Hepatocyte (in vitro differentiated cells): Measurements from ENCODE around the gene TBC1D25. TPM values are rescaled to one million over a fixed set of nuclear protein-coding genes. Genes with fewer than 3 reads are reported as not detected.

Source experiments
- DNase-seq: peaks from one replicate; pipeline ENCODE4 v3.0.0-alpha.2; 2016; ENCODE audit warnings: low spot score
- H2AFZ ChIP-seq: fragments of 200-600 bp; sonication (generic); 2 replicates; pipeline ENCODE4 v1.6.0; 2016; ENCODE audit warnings: antibody characterized with exemption, mild to moderate bottlenecking
- H3K27ac ChIP-seq: fragments of 200-600 bp; sonication (generic); 2 replicates; pipeline ENCODE4 v1.5.1; 2016; ENCODE audit warnings: mild to moderate bottlenecking
- H3K27me3 ChIP-seq: fragments of 200-600 bp; sonication (generic); 2 replicates; pipeline ENCODE4 v1.6.1; 2016
- H3K36me3 ChIP-seq: fragments of 200-600 bp; sonication (generic); replicated peaks from 2 replicates; pipeline ENCODE4 v1.5.1; 2016; ENCODE audit warnings: low read depth; ENCODE audit not compliant: insufficient read depth
- H3K4me1 ChIP-seq: fragments of 200-600 bp; sonication (generic); 2 replicates; pipeline ENCODE4 v1.5.1; 2016; ENCODE audit warnings: mild to moderate bottlenecking, moderate library complexity; ENCODE audit not compliant: insufficient read depth
- H3K4me2 ChIP-seq: fragments of 200-600 bp; sonication (generic); 2 replicates; pipeline ENCODE4 v1.6.0; 2016
- H3K4me3 ChIP-seq: fragments of 200-600 bp; sonication (generic); 2 replicates; pipeline ENCODE4 v1.5.1; 2016; ENCODE audit warnings: mild to moderate bottlenecking
- H3K79me2 ChIP-seq: fragments of 200-600 bp; sonication (generic); 2 replicates; pipeline ENCODE4 v1.6.0; 2017; ENCODE audit warnings: mild to moderate bottlenecking
- H3K9me2 ChIP-seq: fragments of 200-600 bp; sonication (generic); replicated peaks from 2 replicates; pipeline ENCODE4 v1.6.0; 2017; ENCODE audit warnings: mild to moderate bottlenecking; ENCODE audit not compliant: insufficient read depth
- H3K9me3 ChIP-seq: fragments of 200-600 bp; sonication (generic); 2 replicates; pipeline ENCODE4 v1.5.1; 2016; ENCODE audit warnings: low read depth, mild to moderate bottlenecking
- H4K20me1 ChIP-seq: fragments of 200-600 bp; sonication (generic); 2 replicates; pipeline ENCODE4 v1.6.0; 2016; ENCODE audit warnings: mild to moderate bottlenecking; ENCODE audit not compliant: insufficient read depth, poor library complexity, severe bottlenecking
- EZH2 ChIP-seq: fragments of 200-600 bp; sonication (generic); IDR thresholded peaks from 2 replicates; pipeline ENCODE4 v1.6.1; 2016; ENCODE audit warnings: antibody characterized with exemption, mild to moderate bottlenecking, borderline replicate concordance
- EZH2phosphoT487 ChIP-seq: fragments of 200-600 bp; sonication (generic); IDR thresholded peaks from one replicate; pipeline ENCODE4 v1.6.1; 2018; ENCODE audit warnings: antibody characterized with exemption, mild to moderate bottlenecking, low read depth, moderate library complexity; ENCODE audit not compliant: unreplicated experiment, severe bottlenecking
- WGBS: methylation state at CpG from one replicate; pipeline ENCODE4 v1.1.6; 2016; ENCODE audit warnings: low lambda C conversion rate; ENCODE audit errors: missing lambda C conversion rate; 5-methylcytosine and 5-hydroxymethylcytosine counted together
- polyA plus RNA-seq: library from polyadenylated mRNA; unstranded; fragments of >200 nt; fragmentation: Nextera tagmentation; extraction: Ambion mirVana; gene quantifications from 2 replicates; pipeline ENCODE4 v1.2.1, GENCODE V29; 2016
- total RNA-seq: library from RNA; depleted of rRNA; stranded (reverse); fragments of >200 nt; gene quantifications from 2 replicates; pipeline ENCODE4 v1.2.3, GENCODE V29; 2014
- TF ChIP-seq, protein P1 (sequence below): fragments of 200-600 bp; sonication (generic); IDR thresholded peaks from 2 replicates; pipeline ENCODE4 v1.5.1; 2016; ENCODE audit warnings: antibody characterized with exemption, mild to moderate bottlenecking; ENCODE audit not compliant: poor library complexity

Gene TBC1D25
- total and polyA plus RNA-seq, 2 experiments from 2014 or later: 4.5 to 11.2 TPM

GRCh38 chrX:48509245-48509590 is 30.3 kb upstream of the TBC1D25 start:
- TF ChIP-seq EZH2 (no peak), EZH2phosphoT487 (no peak)
- TF ChIP-seq, protein P1, sequence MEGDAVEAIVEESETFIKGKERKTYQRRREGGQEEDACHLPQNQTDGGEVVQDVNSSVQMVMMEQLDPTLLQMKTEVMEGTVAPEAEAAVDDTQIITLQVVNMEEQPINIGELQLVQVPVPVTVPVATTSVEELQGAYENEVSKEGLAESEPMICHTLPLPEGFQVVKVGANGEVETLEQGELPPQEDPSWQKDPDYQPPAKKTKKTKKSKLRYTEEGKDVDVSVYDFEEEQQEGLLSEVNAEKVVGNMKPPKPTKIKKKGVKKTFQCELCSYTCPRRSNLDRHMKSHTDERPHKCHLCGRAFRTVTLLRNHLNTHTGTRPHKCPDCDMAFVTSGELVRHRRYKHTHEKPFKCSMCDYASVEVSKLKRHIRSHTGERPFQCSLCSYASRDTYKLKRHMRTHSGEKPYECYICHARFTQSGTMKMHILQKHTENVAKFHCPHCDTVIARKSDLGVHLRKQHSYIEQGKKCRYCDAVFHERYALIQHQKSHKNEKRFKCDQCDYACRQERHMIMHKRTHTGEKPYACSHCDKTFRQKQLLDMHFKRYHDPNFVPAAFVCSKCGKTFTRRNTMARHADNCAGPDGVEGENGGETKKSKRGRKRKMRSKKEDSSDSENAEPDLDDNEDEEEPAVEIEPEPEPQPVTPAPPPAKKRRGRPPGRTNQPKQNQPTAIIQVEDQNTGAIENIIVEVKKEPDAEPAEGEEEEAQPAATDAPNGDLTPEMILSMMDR: no peak
- Histone ChIP-seq H3K27me3 (no peaks in the 10 kb centered on the region), H3K9me2 (no peaks in the 10 kb centered on the region), H2AFZ (peak overlapping the region; percentile 78), H3K36me3 (no peaks in the 10 kb centered on the region), H3K4me1 (no peaks in the 10 kb centered on the region), H3K4me3 (peak overlapping the region; percentile 54), H4K20me1 (no peaks in the 10 kb centered on the region), H3K9me3 (no peaks in the 10 kb centered on the region), H3K4me2 (peak overlapping the region; percentile 78), H3K79me2 (no peaks in the 10 kb centered on the region), H3K27ac (no peak overlapping the region)
- no peak for DNase-seq
- WGBS: 53% methylated on average over 13 of the region's 16 CpGs

DNA sequence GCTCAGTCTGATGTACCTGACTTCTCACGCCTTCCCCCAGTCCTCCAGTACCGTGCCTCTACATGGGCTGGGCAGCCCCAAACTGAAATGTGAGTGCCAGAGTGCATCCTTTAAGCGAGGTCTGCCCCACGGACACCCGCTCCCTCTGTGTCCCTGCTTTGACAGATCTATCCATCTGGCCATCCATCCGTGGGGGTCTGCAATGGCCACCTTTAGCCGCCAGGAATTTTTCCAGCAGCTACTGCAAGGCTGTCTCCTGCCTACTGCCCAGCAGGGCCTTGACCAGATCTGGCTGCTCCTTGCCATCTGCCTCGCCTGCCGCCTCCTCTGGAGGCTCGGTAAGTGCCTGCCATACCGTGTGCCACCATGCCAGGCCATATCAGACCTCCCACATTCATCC is 29.9 kb upstream of the TBC1D25 start:
- Histone ChIP-seq H3K9me2 (no peaks in the 10 kb centered on the region), H4K20me1 (no peaks in the 10 kb centered on the region), H3K4me3 (no peak overlapping the region), H3K79me2 (no peaks in the 10 kb centered on the region), H2AFZ (no peak overlapping the region), H3K4me1 (no peaks in the 10 kb centered on the region), H3K36me3 (no peaks in the 10 kb centered on the region), H3K4me2 (peak overlapping the region; percentile 78), H3K9me3 (no peaks in the 10 kb centered on the region), H3K27me3 (no peaks in the 10 kb centered on the region), H3K27ac (no peak overlapping the region)
- no peak for DNase-seq
- WGBS: 69% methylated on average over 11 of the region's 11 CpGs
- no peak for TF ChIP-seq EZH2

- Histone ChIP-seq H3K9me2 (no peaks in the 10 kb centered on the region), H3K9me3 (no peaks in the 10 kb centered on the region), H3K4me2 (no peak overlapping the region), H3K4me3 (no peak overlapping the region), H2AFZ (no peak overlapping the region), H3K4me1 (no peaks in the 10 kb centered on the region), H3K79me2 (no peaks in the 10 kb centered on the region), H3K27ac (no peak overlapping the region), H3K27me3 (no peaks in the 10 kb centered on the region), H3K36me3 (no peaks in the 10 kb centered on the region), H4K20me1 (no peaks in the 10 kb centered on the region)
- no peak for DNase-seq
- TF ChIP-seq EZH2: no peak
- TF ChIP-seq, protein P1: peak; percentile 34
- WGBS: 76% methylated on average over 3 of the region's 4 CpGs
These were observed 28.0 kb upstream of the TBC1D25 start for GRCh38 chrX:48511560-48511959.

DNA sequence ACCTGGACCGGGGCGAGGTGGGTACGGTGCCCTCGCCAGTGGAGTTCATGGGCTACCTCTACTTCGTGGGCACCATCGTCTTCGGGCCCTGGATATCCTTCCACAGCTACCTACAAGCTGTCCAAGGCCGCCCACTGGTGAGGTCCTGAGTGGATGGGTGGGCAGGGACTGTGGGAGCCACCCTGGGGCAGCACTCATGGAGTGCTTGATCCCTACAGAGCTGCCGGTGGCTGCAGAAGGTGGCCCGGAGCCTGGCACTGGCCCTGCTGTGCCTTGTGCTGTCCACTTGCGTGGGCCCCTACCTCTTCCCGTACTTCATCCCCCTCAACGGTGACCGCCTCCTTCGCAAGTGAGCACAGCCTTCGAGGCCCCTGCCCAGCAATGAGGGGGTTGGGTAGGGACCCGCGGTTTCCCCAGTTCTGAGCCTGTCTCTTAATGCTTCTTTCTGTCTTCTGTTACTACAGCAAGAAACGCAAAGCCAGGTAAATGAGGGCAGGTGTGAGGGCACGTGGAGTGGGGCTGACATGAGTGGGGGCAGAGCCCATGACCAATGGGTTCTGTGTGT is 27.1 kb upstream of the TBC1D25 start:
- WGBS: 90% methylated on average over 20 of the region's 20 CpGs
- no peaks in the 10 kb centered on the region for H4K20me1 ChIP-seq

More for the DNA sequence above, 27.1 kb upstream of the TBC1D25 start:
- DNase-seq: no peak
- H3K4me2 ChIP-seq: no peak overlapping the region
- H2AFZ ChIP-seq: no peak overlapping the region
- TF ChIP-seq, protein P1: no peak
- no peak for TF ChIP-seq EZH2phosphoT487
- no peak for TF ChIP-seq EZH2
- no peaks in the 10 kb centered on the region for H3K79me2 ChIP-seq
- no peaks in the 10 kb centered on the region for H3K27me3 ChIP-seq
- H3K9me2 ChIP-seq: no peaks in the 10 kb centered on the region
- no peaks in the 10 kb centered on the region for H3K36me3 ChIP-seq
- H3K4me1 ChIP-seq: no peaks in the 10 kb centered on the region
- H3K9me3 ChIP-seq: no peaks in the 10 kb centered on the region
- no peak overlapping the region for H3K4me3 ChIP-seq
- no peak overlapping the region for H3K27ac ChIP-seq
